HEK293 (cell line): ENCODE data around the gene SRRM2.

Experiments
- CTCF ChIA-PET: fragments of 350-600 bp; formaldehyde crosslinking; extraction: SDS; loops from one replicate; lab custom pipeline; 2021; ENCODE audit warnings: antibody characterized with exemption; lab: Yijun Ruan, JAX
- POLR2A ChIA-PET: fragments of 300-600 bp; formaldehyde crosslinking; extraction: SDS; loops from one replicate; lab custom pipeline; 2020; ENCODE audit warnings: antibody characterized with exemption, inconsistent platforms; lab: Yijun Ruan, JAX
- H3K27ac ChIP-seq: fragments of 200-500 bp; sonication (Bioruptor generic); 2 replicates; pipeline ENCODE4 v1.5.1; 2014; ENCODE audit warnings: low read depth, low read length, control low read depth, inconsistent platforms; ENCODE audit errors: extremely low read depth
- H3K36me3 ChIP-seq, 2 experiments: fragments of 200-500 bp in 1 of 2; sonication (Bioruptor generic) in 1 of 2; 1 replicate in 1 of 2; 2 replicates in 1 of 2; pipeline ENCODE4 v1.5.1; 2014 to 2017; ENCODE audit warnings: inconsistent platforms in 2 of 2, low read length in 2 of 2; ENCODE audit not compliant: control insufficient read depth in 2 of 2, insufficient read depth in 1 of 2
- H3K4me1 ChIP-seq: fragments of 200-500 bp; sonication (Bioruptor generic); 2 replicates; pipeline ENCODE4 v1.5.1; 2014; ENCODE audit warnings: mild to moderate bottlenecking, low read length, inconsistent platforms; ENCODE audit not compliant: control insufficient read depth, insufficient read depth
- H3K4me3 ChIP-seq: 2 replicates; pipeline ENCODE4 v1.5.1; 2011; ENCODE audit warnings: low read depth, mild to moderate bottlenecking, control low read depth, low read length, moderate library complexity
- H3K9me3 ChIP-seq: fragments of 200-500 bp; sonication (Bioruptor generic); 2 replicates; pipeline ENCODE4 v1.5.1; 2014; ENCODE audit warnings: low read depth, low read length, inconsistent platforms; ENCODE audit not compliant: control insufficient read depth, insufficient read depth
- GFI1B ChIP-seq: fragments of 450-650 bp; formaldehyde crosslinking; IDR thresholded peaks from 2 replicates; pipeline ENCODE4 v1.5.1; 2016; ENCODE audit warnings: missing biosample characterization, missing genetic modification characterization
- HOXD13 ChIP-seq: sonication (generic); formaldehyde crosslinking; IDR thresholded peaks from 2 replicates; pipeline ENCODE4 v1.8.0; 2022; ENCODE audit warnings: missing genetic modification reagents, borderline replicate concordance
- KLF1 ChIP-seq: fragments of 450-650 bp; formaldehyde crosslinking; IDR thresholded peaks from 2 replicates; pipeline ENCODE4 v1.5.1; 2016; ENCODE audit warnings: missing biosample characterization, missing genetic modification characterization
- KLF10 ChIP-seq: fragments of 450-650 bp; IDR thresholded peaks from 2 replicates; pipeline ENCODE4 v1.5.1; 2018; ENCODE audit warnings: missing biosample characterization, mild to moderate bottlenecking, missing genetic modification characterization
- SP3 ChIP-seq: fragments of 450-650 bp; formaldehyde crosslinking; IDR thresholded peaks from 2 replicates; pipeline ENCODE4 v1.5.1; 2016; ENCODE audit warnings: missing biosample characterization, missing genetic modification characterization
- ZBTB17 ChIP-seq: fragments of 450-650 bp; formaldehyde crosslinking; IDR thresholded peaks from 2 replicates; pipeline ENCODE4 v1.5.1; 2016; ENCODE audit warnings: missing biosample characterization, missing genetic modification characterization
- ZBTB20 ChIP-seq: fragments of 450-650 bp; formaldehyde crosslinking; IDR thresholded peaks from 2 replicates; pipeline ENCODE4 v1.5.1; 2016; ENCODE audit warnings: missing biosample characterization, missing genetic modification characterization
- ZBTB21 ChIP-seq: fragments of 450-650 bp; formaldehyde crosslinking; IDR thresholded peaks from 2 replicates; pipeline ENCODE4 v1.5.1; 2017; ENCODE audit warnings: missing biosample characterization, missing genetic modification characterization
- ZNF24 ChIP-seq: fragments of 450-650 bp; formaldehyde crosslinking; IDR thresholded peaks from 2 replicates; pipeline ENCODE4 v1.5.1; 2016; ENCODE audit warnings: missing biosample characterization, missing genetic modification characterization
- ZNF416 ChIP-seq: fragments of 450-650 bp; formaldehyde crosslinking; IDR thresholded peaks from 2 replicates; pipeline ENCODE4 v1.5.1; 2016; ENCODE audit warnings: missing biosample characterization, missing genetic modification characterization
- ZNF423 ChIP-seq: fragments of 450-650 bp; formaldehyde crosslinking; IDR thresholded peaks from 2 replicates; pipeline ENCODE4 v1.5.1; 2016; ENCODE audit warnings: missing biosample characterization, missing genetic modification characterization
- ZNF600 ChIP-seq: fragments of 450-650 bp; formaldehyde crosslinking; IDR thresholded peaks from 2 replicates; pipeline ENCODE4 v1.5.1; 2016; ENCODE audit warnings: missing biosample characterization, missing genetic modification characterization
- ZNF629 ChIP-seq: fragments of 450-650 bp; formaldehyde crosslinking; IDR thresholded peaks from 2 replicates; pipeline ENCODE4 v1.5.1; 2017; ENCODE audit warnings: missing biosample characterization, missing genetic modification characterization
- ZNF660 ChIP-seq: fragments of 450-650 bp; IDR thresholded peaks from 2 replicates; pipeline ENCODE4 v1.5.1; 2018; ENCODE audit warnings: missing biosample characterization, mild to moderate bottlenecking, missing genetic modification characterization
- TF ChIP-seq, protein P1 (sequence below): fragments of 450-650 bp; formaldehyde crosslinking; IDR thresholded peaks from 2 replicates; pipeline ENCODE4 v1.5.1; 2016; ENCODE audit warnings: missing biosample characterization, missing genetic modification characterization
- TF ChIP-seq, protein P2 (sequence below): fragments of 450-650 bp; formaldehyde crosslinking; conservative IDR thresholded peaks from 2 replicates; pipeline ENCODE4 v1.5.1; 2016; ENCODE audit warnings: low read depth, missing biosample characterization, missing genetic modification characterization
- TF ChIP-seq, protein P3 (sequence below): fragments of 450-650 bp; formaldehyde crosslinking; IDR thresholded peaks from 2 replicates; pipeline ENCODE4 v1.5.1; 2016; ENCODE audit warnings: missing biosample characterization, missing genetic modification characterization
- TF ChIP-seq, protein P4 (sequence below): fragments of 450-650 bp; formaldehyde crosslinking; IDR thresholded peaks from 2 replicates; pipeline ENCODE4 v1.5.1; 2017; ENCODE audit warnings: missing biosample characterization, missing genetic modification characterization
- TF ChIP-seq, protein P5 (sequence below): fragments of 450-650 bp; formaldehyde crosslinking; IDR thresholded peaks from 2 replicates; pipeline ENCODE4 v1.5.1; 2016; ENCODE audit warnings: missing biosample characterization, missing genetic modification characterization
- TF ChIP-seq, protein P6 (sequence below): fragments of 450-650 bp; formaldehyde crosslinking; IDR thresholded peaks from 2 replicates; pipeline ENCODE4 v1.5.1; 2017; ENCODE audit warnings: missing biosample characterization, missing genetic modification characterization

Gene SRRM2

DNA sequence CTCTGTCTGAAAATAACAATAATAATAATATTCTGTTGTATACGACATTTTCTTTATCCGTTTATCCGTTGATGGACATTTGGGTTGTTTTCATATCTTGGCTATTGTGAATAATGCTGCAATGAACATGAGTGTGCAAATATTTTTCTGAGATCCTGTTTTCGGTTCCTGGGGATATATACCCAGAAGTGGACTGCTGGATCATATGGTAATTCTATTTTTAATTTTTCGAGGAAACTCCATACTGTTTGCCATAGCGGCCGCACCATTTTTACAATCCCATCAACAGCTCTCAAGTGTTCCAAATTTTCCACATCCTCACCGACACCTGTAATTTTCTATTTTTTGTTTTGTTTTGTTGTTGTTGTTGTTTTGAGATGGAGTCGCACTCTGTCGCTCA lies 40.5 kb downstream of the SRRM2 start (continued):
- TF ChIP-seq, protein P1, sequence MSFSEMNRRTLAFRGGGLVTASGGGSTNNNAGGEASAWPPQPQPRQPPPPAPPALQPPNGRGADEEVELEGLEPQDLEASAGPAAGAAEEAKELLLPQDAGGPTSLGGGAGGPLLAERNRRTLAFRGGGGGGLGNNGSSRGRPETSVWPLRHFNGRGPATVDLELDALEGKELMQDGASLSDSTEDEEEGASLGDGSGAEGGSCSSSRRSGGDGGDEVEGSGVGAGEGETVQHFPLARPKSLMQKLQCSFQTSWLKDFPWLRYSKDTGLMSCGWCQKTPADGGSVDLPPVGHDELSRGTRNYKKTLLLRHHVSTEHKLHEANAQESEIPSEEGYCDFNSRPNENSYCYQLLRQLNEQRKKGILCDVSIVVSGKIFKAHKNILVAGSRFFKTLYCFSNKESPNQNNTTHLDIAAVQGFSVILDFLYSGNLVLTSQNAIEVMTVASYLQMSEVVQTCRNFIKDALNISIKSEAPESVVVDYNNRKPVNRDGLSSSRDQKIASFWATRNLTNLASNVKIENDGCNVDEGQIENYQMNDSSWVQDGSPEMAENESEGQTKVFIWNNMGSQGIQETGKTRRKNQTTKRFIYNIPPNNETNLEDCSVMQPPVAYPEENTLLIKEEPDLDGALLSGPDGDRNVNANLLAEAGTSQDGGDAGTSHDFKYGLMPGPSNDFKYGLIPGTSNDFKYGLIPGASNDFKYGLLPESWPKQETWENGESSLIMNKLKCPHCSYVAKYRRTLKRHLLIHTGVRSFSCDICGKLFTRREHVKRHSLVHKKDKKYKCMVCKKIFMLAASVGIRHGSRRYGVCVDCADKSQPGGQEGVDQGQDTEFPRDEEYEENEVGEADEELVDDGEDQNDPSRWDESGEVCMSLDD = no peak

DNA sequence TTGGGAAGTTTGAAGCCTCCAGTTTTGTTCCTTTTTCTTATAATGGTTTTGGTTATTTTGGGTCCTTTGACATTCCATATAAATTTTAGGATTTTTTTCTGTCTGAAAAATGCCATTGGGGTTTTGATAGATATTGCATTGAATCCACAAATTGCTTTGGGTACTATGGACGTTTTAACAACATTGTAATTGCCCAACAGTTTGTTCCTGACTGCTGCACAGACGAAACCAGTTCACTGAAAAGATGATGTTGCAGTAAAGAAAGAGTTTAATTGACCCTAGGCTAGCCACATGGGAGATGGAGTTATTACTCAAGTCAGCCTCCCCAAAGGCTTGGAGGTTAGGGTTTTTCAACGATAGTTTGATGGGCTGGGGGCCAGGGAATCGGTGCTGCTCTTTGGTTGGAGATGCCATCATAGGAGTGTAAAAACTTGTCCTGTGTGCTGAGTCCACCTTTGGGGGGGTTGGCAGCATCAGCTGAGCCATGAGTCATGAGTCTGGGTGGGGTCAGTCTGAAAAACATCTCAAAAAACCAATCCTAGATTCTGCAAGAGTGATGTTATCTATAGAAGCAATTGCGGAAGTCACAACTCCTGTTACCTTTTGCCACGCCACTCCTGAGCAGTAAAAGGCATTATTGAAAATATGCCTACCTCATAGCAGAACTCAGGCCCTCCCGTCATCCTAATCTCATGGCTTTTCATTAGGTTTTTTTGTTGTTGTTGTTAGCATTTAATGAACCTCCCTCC lies 43.1 kb downstream of the SRRM2 start:
- H3K9me3 ChIP-seq = no peaks in the 10 kb centered on the region
- CTCF ChIA-PET = no interaction called here
- no peak overlapping the region; the same call in 1 of the 2 replicates for H3K27ac ChIP-seq
- no peaks in the 10 kb centered on the region for H3K36me3 ChIP-seq
- POLR2A ChIA-PET = no interaction called here
- H3K4me3 ChIP-seq = no peak overlapping the region
- H3K4me1 ChIP-seq = peaks cover 11% of the 10 kb centered on the region
- TF ChIP-seq KLF1 (tag by site-specific recombination) = peak; percentile 87
- TF ChIP-seq, protein P2, sequence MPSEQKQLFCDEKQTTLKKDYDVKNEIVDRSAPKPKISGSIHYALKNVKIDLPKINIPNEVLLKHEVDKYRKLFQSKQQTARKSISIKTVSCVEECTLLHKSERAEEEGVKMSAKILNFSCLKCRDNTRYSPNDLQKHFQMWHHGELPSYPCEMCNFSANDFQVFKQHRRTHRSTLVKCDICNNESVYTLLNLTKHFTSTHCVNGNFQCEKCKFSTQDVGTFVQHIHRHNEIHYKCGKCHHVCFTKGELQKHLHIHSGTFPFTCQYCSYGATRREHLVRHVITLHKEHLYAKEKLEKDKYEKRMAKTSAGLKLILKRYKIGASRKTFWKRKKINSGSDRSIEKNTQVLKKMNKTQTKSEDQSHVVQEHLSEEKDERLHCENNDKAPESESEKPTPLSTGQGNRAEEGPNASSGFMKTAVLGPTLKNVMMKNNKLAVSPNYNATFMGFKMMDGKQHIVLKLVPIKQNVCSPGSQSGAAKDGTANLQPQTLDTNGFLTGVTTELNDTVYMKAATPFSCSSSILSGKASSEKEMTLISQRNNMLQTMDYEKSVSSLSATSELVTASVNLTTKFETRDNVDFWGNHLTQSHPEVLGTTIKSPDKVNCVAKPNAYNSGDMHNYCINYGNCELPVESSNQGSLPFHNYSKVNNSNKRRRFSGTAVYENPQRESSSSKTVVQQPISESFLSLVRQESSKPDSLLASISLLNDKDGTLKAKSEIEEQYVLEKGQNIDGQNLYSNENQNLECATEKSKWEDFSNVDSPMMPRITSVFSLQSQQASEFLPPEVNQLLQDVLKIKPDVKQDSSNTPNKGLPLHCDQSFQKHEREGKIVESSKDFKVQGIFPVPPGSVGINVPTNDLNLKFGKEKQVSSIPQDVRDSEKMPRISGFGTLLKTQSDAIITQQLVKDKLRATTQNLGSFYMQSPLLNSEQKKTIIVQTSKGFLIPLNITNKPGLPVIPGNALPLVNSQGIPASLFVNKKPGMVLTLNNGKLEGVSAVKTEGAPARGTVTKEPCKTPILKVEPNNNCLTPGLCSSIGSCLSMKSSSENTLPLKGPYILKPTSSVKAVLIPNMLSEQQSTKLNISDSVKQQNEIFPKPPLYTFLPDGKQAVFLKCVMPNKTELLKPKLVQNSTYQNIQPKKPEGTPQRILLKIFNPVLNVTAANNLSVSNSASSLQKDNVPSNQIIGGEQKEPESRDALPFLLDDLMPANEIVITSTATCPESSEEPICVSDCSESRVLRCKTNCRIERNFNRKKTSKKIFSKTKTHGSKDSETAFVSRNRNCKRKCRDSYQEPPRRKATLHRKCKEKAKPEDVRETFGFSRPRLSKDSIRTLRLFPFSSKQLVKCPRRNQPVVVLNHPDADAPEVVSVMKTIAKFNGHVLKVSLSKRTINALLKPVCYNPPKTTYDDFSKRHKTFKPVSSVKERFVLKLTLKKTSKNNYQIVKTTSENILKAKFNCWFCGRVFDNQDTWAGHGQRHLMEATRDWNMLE = peak; percentile 21; the same call in 1 of the 2 replicates
- TF ChIP-seq, protein P3, sequence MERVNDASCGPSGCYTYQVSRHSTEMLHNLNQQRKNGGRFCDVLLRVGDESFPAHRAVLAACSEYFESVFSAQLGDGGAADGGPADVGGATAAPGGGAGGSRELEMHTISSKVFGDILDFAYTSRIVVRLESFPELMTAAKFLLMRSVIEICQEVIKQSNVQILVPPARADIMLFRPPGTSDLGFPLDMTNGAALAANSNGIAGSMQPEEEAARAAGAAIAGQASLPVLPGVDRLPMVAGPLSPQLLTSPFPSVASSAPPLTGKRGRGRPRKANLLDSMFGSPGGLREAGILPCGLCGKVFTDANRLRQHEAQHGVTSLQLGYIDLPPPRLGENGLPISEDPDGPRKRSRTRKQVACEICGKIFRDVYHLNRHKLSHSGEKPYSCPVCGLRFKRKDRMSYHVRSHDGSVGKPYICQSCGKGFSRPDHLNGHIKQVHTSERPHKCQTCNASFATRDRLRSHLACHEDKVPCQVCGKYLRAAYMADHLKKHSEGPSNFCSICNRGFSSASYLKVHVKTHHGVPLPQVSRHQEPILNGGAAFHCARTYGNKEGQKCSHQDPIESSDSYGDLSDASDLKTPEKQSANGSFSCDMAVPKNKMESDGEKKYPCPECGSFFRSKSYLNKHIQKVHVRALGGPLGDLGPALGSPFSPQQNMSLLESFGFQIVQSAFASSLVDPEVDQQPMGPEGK (tag by site-specific recombination) = peak; percentile 92
- peak; percentile 51; the same call in 1 of the 2 replicates for TF ChIP-seq ZNF24
- TF ChIP-seq SP3 = peak; percentile 22; the same call in 1 of the 2 replicates
- TF ChIP-seq ZBTB21 = peak; percentile 53; the same call in 1 of the 2 replicates
- no peak for TF ChIP-seq ZNF416 (tag by site-specific recombination)
- peak; percentile 60 for TF ChIP-seq ZBTB20
- peak; percentile 56; the same call in 1 of the 2 replicates for TF ChIP-seq ZNF600 (tag by site-specific recombination)
- TF ChIP-seq ZBTB17 (tag by site-specific recombination) = peak; percentile 59
- TF ChIP-seq, protein P4, sequence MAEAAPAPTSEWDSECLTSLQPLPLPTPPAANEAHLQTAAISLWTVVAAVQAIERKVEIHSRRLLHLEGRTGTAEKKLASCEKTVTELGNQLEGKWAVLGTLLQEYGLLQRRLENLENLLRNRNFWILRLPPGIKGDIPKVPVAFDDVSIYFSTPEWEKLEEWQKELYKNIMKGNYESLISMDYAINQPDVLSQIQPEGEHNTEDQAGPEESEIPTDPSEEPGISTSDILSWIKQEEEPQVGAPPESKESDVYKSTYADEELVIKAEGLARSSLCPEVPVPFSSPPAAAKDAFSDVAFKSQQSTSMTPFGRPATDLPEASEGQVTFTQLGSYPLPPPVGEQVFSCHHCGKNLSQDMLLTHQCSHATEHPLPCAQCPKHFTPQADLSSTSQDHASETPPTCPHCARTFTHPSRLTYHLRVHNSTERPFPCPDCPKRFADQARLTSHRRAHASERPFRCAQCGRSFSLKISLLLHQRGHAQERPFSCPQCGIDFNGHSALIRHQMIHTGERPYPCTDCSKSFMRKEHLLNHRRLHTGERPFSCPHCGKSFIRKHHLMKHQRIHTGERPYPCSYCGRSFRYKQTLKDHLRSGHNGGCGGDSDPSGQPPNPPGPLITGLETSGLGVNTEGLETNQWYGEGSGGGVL (tag by site-specific recombination) = peak; percentile 48
- TF ChIP-seq ZNF629 (tag by site-specific recombination) = peak; percentile 91
- no peak for TF ChIP-seq ZNF423 (tag by site-specific recombination)
- TF ChIP-seq HOXD13 (CRISPR knock-in tag) = no peak
- TF ChIP-seq, protein P5, sequence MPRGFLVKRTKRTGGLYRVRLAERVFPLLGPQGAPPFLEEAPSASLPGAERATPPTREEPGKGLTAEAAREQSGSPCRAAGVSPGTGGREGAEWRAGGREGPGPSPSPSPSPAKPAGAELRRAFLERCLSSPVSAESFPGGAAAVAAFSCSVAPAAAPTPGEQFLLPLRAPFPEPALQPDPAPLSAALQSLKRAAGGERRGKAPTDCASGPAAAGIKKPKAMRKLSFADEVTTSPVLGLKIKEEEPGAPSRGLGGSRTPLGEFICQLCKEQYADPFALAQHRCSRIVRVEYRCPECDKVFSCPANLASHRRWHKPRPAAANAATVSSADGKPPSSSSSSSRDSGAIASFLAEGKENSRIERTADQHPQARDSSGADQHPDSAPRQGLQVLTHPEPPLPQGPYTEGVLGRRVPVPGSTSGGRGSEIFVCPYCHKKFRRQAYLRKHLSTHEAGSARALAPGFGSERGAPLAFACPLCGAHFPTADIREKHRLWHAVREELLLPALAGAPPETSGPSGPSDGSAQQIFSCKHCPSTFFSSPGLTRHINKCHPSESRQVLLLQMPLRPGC (tag by site-specific recombination) = 0 out of 2 replicates have a peak, but pooled peaks have one; percentile 20
- TF ChIP-seq, protein P6, sequence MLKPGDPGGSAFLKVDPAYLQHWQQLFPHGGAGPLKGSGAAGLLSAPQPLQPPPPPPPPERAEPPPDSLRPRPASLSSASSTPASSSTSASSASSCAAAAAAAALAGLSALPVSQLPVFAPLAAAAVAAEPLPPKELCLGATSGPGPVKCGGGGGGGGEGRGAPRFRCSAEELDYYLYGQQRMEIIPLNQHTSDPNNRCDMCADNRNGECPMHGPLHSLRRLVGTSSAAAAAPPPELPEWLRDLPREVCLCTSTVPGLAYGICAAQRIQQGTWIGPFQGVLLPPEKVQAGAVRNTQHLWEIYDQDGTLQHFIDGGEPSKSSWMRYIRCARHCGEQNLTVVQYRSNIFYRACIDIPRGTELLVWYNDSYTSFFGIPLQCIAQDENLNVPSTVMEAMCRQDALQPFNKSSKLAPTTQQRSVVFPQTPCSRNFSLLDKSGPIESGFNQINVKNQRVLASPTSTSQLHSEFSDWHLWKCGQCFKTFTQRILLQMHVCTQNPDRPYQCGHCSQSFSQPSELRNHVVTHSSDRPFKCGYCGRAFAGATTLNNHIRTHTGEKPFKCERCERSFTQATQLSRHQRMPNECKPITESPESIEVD = peak; percentile 54
- TF ChIP-seq GFI1B (tag by site-specific recombination) = peak; percentile 19; the same call in 1 of the 2 replicates
- TF ChIP-seq ZNF660 (tag by site-specific recombination) = peak; percentile 44
- TF ChIP-seq KLF10 (tag by site-specific recombination) = peak; percentile 42; the same call in 1 of the 2 replicates
